GM12892 (cell line): ENCODE data around the gene WFDC9.
"Not testable (repeated sequence)": the region's sequence is repeated elsewhere in the genome, so short reads cannot be mapped to it uniquely, and the experiment has no call there.

Experiments used
- DNase-seq: peaks from one replicate; pipeline ENCODE4 v3.0.0; 2011; ENCODE audit not compliant: insufficient read length
- FAIRE-seq: peaks from 2 replicates; lab custom pipeline; 2011; peaks lifted over from hg19 to GRCh38; lab: Jason Lieb, UNC
- POLR2A ChIP-seq: IDR thresholded peaks from 2 replicates; pipeline ENCODE4 v1.6.1; 2011; ENCODE audit warnings: low read depth, low read length, control low read depth
- POLR2AphosphoS5 ChIP-seq: IDR thresholded peaks from 2 replicates; pipeline ENCODE4 v1.6.1; 2011; ENCODE audit warnings: low read depth, low read length, control low read depth
- TAF1 ChIP-seq: IDR thresholded peaks from 2 replicates; pipeline ENCODE4 v1.6.1; 2011; ENCODE audit warnings: low read depth, mild to moderate bottlenecking, control low read depth, low read length, borderline replicate concordance

The WFDC9 gene

DNA sequence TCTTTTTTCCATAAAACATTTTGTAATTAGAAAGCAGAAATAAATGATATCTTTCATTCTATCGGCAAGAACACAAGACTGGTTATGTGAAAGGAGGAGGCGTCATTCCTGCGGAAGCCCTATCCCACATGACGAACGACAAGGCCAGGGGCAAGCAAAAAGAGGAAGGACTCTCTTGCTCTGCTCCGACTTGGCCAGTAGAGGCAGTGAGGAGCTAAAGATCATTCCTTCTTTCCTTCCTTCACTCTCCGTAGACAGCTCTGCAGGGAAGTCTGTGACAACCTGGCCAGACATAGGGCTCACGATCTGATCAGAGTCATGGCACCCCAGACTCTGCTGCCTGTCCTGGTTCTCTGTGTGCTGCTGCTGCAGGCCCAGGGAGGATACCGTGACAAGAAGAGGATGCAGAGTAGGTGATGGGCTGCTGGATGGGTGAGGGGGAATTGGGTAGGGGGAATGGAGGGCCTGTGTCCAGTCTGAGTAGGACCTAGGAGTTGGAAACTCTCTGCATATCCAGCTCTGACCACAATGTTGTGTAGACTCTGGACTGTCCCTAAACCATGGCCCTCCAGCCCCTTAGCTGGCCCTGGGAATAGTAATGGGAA lies 1.5 kb downstream of the WFDC9 start, which contains the start of gene WFDC10A:
Gene WFDC10A, plus strand, starts transcription at position 244 of the 605 bp plus-strand sequence. Its CDS starts 75 bp downstream, at position 319.
- TF ChIP-seq TAF1, result no peak
- no peak for TF ChIP-seq POLR2A
- no peak for TF ChIP-seq POLR2AphosphoS5
- no peak for DNase-seq
- peak; percentile 65 for FAIRE-seq

DNA sequence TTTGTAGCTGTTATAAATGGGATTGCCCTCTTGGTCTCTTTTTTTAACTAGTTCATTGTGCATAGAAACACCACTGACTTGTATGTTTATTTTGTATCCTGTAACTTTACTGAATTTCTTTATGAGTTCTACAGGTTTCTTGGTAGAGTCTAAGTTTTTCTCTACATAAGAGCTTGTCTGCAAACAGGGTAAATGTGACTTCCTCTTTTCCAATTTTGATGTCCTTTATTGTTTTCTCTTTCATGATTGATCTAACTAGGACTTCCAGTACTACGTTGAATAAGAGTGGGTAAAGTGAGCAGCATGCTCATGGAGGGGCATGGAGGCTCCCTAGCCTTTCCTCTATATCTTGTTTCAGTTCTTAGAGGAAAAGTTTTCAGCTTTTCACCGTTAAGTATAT lies 4.5 kb downstream of the WFDC9 start:
- DNase-seq (no peak), FAIRE-seq (no peak)
- TF ChIP-seq TAF1 (no peak), POLR2AphosphoS5 (no peak), POLR2A (no peak)

DNA sequence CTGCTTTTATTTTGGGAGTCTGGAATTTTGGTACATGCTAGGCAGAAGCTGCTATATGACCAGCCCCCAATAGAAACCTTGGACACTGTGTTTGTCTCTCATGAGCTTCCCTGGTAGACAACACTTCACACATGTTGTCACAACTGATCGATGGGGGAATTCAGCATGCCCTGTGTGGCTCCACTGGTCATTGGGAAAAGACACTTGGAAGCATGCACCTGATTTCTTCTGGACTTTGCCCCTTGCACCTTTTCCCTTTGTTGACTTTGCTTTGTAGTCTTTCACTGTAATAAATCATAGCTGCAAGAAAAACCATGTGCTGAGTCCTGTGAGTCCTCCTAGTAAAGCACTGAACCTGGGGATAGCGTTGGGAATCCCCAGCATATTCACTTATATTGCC lies 9.5 kb downstream of the WFDC9 start:
- FAIRE-seq (no peak), DNase-seq (no peak)
- TF ChIP-seq TAF1 (no peak), POLR2AphosphoS5 (no peak), POLR2A (no peak)

DNA sequence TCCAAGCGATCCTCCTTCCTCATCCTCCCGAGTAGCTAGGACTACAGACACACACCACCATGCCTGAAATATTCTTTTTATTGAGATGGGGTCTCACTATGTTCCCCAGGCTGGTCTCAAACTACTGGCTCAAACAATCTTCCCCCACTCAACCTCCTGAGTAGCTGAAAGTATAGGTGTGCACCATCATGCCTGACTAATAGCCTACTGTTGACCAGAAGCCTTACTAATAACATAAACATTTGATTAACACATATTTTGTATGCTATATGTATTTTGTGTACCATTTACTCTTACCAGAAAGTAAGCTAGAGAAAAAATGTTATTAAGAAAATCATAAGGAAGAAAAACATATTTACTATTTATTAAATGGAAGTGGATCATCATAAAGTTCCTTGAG lies 13.5 kb downstream of the WFDC9 start:
- DNase-seq (no peak), FAIRE-seq (no peak)
- no peak for TF ChIP-seq POLR2A
- no peak for TF ChIP-seq POLR2AphosphoS5
- no peak for TF ChIP-seq TAF1

DNA sequence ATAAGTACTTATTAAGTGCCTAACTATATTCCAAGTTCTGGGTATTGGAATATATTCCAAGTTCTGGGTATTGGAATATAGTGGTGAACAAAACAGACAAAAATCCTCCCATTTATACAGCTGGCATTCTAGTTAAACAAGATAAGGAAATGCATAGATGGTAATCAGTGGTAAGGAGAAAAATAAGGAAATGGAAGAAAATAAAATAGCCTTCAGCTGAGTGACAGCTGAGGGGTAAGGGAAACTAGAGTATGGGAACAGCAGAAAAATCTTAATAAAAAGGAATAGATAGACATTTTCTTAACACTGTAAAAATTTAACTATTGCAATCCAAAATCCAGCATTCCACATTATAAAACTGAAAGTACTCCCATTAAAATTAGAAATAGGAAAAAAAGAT lies 18.8 kb downstream of the WFDC9 start:
- DNase-seq, result no peak
- TF ChIP-seq TAF1, result no peak
- no peak for TF ChIP-seq POLR2AphosphoS5
- no peak for TF ChIP-seq POLR2A
- no peak for FAIRE-seq

DNA sequence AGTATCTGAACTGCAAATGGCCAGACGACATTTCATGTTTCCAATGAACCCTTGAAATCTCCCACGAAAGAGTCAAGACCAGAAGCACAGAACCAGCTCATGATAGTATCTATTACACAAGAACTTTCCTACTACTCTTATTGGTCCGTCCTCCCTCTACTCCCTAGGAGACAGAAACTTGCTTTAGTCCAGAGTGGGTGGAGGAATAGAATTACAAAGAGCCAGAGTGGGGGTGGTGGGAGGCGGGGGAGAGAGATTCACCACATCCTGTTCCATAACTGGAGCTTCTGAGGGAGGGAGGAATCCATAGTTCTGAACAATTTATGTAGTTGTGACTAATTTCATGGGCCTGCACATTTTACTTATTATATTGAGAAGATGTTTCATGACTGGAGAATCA lies 20.0 kb downstream of the WFDC9 start:
- TF ChIP-seq TAF1 (no peak), POLR2AphosphoS5 (no peak), POLR2A (no peak)
- no peak for FAIRE-seq
- no peak for DNase-seq

DNA sequence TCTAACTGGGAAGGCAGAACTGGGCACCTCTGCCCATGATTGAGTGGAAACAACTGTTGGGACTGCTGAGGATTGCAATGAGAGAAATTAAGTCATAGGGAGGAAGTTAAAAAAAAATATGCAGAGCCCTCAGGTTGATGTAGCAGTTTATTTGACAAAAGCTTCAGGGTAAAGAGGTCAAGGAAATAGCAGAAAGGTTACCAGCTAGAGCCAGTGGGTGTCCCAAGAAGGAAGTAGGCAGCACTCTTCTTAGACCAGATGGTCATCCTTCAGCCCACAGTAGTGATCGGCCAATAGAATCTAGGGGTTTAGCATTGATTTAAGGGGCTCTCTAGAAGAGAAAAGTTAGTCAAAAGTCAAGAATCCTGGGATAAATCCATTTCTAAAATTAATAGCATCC lies 23.3 kb downstream of the WFDC9 start:
- FAIRE-seq, result no peak
- DNase-seq, result no peak
- TF ChIP-seq POLR2AphosphoS5, result no peak
- TF ChIP-seq POLR2A, result no peak
- no peak for TF ChIP-seq TAF1

DNA sequence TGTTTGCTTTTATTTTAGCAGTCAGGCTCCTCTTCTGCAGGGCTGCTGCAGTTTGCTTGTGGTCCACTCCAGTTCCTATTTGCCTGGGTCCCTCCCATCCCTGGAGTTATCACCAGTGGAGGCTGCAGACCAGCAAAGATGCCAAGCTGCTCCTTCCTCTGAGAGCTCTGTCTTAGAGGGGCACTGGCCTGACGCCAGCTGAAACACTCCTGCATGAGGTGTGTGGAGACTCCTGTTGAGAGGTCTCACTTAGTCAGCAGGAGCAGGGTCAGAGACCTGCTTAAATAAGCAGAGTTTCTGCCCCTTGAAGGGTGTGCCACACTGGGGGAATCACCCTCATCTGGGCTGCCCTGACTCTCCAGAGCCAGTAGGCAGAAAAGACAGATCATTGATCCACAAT lies 35.8 kb downstream of the WFDC9 start:
- FAIRE-seq (no peak), DNase-seq (no peak)
- TF ChIP-seq POLR2AphosphoS5 (no peak), TAF1 (no peak), POLR2A (no peak)

DNA sequence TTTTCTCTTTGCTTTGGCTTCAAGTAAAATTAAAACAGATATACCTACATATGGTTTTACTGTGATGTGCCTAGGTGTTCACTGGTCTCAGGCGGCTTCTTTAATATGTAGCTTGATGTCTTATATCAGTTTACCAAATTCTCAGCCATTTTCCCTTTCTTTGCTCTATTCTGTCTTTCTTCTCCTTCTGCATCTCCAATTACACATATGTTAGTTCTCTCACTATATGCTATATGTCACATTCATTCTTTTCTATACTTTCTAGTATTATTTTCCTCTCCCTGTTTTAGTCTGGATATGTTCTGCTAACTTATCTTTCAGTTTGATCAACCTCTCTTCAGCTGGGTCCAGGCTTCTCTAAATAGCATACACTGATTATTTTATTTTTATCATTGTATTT lies 37.6 kb downstream of the WFDC9 start:
- TF ChIP-seq POLR2AphosphoS5, result no peak
- no peak for TF ChIP-seq POLR2A
- no peak for TF ChIP-seq TAF1
- no peak for DNase-seq
- FAIRE-seq, result no peak

DNA sequence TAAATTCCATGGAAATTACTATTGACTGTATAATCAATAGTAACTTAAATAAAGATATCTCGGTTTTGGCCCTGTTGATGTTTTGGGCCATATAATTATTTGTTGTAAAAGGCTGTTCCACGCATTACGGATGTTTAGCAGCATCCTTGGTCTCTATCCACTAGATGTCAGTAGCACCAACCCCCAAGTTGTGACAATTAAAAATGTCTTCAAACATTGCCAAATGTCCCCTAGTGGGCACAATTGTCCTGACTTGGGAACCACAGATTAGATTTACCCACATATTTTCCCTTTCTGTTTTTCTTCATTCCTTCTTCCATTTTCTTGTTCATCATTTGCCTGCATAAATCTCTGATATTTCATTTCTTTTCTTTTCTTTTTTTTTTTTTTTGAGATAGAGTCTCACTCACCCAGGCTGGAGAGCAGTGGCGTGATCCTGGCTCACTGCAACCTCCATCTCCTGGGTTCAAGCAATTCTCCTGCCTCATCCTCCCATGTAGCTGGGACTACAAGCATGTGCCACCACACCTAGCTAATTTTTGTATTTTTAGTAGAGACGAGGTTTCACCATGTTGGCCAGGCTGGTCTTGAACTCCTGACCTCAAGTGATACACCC lies 38.4 kb downstream of the WFDC9 start:
- FAIRE-seq, result peak; percentile 58

DNA sequence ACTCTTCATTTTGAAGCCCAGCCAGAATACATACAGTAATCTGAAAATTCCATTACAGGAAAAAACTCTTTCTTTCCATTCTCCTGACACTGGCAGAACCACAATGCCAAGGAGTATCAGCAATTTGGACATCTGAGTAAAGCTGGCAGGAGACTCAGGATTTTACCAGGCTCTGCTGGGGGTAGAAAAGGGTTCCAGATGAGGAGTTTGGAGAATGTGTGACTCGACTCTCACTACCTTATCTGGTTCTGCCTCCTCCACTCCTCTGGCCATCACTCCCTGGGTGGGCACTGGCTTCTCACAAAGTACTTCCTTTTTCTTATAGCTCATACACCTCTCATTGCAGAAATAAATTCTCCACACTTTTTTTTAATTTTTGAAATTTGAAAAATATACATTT lies 41.4 kb downstream of the WFDC9 start:
- FAIRE-seq, result no peak
- TF ChIP-seq POLR2A (no peak), TAF1 (no peak), POLR2AphosphoS5 (no peak)
- DNase-seq, result no peak

More for the DNA sequence above, 38.4 kb downstream of the WFDC9 start:
- no peak for DNase-seq
- TF ChIP-seq TAF1 (no peak), POLR2AphosphoS5 (no peak), POLR2A (no peak)

DNA sequence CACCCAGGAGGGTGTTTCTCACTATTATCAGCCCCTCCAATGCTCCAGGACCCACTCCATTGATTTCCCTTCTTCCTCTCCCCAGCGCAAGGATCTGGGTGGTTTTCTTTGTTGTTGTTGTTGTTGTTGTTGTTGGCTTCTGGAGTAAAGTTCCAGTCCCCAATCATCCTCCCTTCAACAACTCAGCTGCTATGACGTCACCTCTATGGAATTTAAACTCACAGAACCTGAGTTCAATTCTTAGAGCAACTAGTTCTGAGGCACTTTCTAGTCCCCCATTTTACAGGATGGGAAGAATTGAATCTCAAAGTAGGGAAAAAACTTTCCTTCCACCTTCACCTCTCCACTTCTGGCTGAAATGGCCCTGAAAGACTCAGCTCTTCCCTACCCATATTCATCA lies 42.3 kb downstream of the WFDC9 start:
- no peak for DNase-seq
- no peak for FAIRE-seq
- TF ChIP-seq POLR2A, result no peak
- no peak for TF ChIP-seq TAF1
- no peak for TF ChIP-seq POLR2AphosphoS5

DNA sequence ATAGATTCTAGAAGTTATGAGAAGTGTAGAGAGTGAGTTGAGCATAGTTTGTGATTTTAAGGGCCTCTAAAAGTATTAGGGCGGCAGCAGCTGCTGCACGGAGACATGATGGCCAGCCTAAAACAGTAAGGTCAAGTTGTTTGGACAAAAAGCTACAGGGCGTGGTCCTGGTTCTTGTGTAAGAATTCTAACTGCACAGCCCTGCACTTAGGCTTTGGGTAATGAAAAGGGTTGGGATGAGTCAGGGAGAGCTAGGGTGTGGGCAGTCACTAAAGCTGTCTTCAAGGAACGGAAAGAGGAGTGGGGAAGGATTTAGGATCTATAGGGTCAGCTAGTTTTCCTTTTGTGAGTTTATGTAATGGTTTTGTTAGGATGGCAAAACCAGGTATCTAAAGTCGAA lies 45.1 kb downstream of the WFDC9 start:
- not testable (repeated sequence) for FAIRE-seq, DNase-seq

DNA sequence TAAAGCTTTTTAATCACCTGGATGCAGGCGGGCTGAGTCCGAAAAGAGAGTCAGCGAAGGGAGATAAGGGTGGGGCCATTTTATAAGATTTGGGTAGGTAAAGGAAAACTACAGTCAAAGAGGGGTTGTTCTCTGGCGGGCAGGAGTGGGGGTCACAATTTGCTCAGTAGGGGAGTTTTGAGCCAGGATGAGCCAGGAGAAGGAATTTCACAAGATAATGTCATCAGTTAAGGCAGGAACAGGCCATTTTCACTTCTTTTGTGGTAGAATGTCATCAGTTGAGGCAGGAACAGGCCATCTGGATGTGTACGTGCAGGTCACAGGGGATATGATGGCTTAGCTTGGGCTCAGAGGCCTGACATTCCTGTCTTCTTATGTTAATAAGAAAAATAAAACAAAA lies 46.8 kb downstream of the WFDC9 start:
- FAIRE-seq, DNase-seq: not testable (repeated sequence)
